Measurements from ENCODE around the gene BPIFB4.

DNA sequence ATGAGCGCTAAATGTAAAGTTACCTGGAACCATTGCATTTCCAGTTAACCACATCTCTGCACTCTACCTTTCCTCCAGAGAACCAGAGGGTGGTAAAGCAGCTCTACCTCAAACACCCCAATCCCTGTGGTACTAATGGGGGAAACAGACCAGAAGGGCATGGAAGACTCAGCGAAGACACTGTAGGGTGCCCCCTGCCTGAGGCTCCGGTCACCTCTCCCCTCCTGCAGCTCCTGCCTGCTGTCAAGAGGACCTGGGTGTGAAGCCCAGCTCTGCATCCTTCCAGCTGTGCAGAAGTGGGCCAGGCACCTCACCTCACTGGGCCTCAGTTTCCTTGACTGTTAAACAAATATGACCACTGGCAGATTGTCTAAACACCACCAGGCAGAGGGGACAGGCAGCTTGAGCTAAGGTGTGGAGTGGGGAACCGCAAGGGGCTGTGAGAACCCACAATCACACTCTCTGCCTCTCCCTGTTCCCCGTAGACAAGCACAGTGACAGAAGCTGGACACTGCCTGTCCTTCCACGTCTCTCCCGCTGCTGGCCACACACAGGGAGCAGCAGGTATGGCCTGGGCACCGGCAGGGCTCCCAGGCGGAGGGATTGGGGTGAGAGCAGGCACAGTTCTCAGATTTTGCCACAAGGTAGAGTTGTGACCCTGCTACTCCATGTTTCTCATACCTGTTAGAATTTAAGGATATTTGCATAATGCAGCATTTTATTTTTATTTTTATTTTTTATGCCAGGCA is 79.4 kb downstream of the BPIFB4 start:
- TF ChIP-seq, protein P1, sequence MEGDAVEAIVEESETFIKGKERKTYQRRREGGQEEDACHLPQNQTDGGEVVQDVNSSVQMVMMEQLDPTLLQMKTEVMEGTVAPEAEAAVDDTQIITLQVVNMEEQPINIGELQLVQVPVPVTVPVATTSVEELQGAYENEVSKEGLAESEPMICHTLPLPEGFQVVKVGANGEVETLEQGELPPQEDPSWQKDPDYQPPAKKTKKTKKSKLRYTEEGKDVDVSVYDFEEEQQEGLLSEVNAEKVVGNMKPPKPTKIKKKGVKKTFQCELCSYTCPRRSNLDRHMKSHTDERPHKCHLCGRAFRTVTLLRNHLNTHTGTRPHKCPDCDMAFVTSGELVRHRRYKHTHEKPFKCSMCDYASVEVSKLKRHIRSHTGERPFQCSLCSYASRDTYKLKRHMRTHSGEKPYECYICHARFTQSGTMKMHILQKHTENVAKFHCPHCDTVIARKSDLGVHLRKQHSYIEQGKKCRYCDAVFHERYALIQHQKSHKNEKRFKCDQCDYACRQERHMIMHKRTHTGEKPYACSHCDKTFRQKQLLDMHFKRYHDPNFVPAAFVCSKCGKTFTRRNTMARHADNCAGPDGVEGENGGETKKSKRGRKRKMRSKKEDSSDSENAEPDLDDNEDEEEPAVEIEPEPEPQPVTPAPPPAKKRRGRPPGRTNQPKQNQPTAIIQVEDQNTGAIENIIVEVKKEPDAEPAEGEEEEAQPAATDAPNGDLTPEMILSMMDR (IDR thresholded peaks at IDR 0.05), result no peak
- TF ChIP-seq POLR2A (IDR thresholded peaks at IDR 0.05), result no peak

All from heart left ventricle (tissue), 13 donors.